Upper lobe of left lung (tissue), 4 donors: ENCODE measurements around the gene FAM110C.

ENCODE experiments used
- CTCF ChIP-seq, 6 experiments: fragments of 450-650 bp in 4 of 6; fragments of 200-600 bp in 2 of 6; sonication (generic) in 2 of 6; IDR thresholded peaks; one replicate each; pipeline ENCODE4 v1.5.1; 2016 to 2019; ENCODE audit warnings: antibody characterized with exemption in 6 of 6
- POLR2A ChIP-seq, 4 donors: fragments of 450-650 bp; IDR thresholded peaks; one replicate each; pipeline ENCODE4 v1.5.1; 2016 to 2017; ENCODE audit warnings: antibody characterized with exemption in 4 of 4, mild to moderate bottlenecking in 2 of 4
- POLR2AphosphoS5 ChIP-seq, 2 donors: sonication (generic); formaldehyde crosslinking; IDR thresholded peaks; one replicate each; pipeline ENCODE4 v1.5.1; 2017; ENCODE audit warnings: antibody characterized with exemption in 2 of 2

DNA sequence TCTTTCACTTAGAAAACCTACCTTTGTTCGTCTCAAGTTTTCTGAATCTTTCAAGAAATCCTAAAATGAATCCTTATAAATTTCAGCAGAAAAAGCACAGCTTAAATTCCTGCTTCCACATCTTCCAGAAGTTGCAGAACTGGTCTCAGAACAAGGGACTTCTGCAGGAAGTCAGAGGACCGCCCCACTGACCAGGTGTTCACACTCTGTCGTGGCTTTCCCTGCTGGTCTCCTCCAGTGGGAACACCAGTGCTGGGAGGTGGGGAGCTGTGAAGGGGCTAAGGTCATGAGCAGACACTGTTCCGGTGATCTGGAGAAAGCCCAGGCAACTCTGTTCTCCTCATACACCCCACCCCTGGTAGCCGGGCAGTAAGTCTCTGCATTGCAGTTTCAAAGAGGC lies 3.5 kb downstream of the FAM110C start:
- TF ChIP-seq POLR2A (IDR thresholded peaks at IDR 0.05) (no peak), CTCF (IDR thresholded peaks at IDR 0.05) (no peak), POLR2AphosphoS5 (IDR thresholded peaks at IDR 0.05) (no peak)
